CD4-positive, alpha-beta T cell treated with Interleukin-17A for 4 hours (primary cell): ENCODE measurements around the gene TESMIN.

ENCODE experiments used
- DNase-seq: peaks from one replicate; pipeline ENCODE4 v3.0.0-alpha.2; 2020; ENCODE audit warnings: mixed read lengths

TESMIN gene

GRCh38 chr11:68682531-68682961, 68.8 kb downstream of the TESMIN start:
- DNase-seq = no peak

- no peak for DNase-seq
Observed at GRCh38 chr11:68680541-68681231, 70.6 kb downstream of the TESMIN start.

GRCh38 chr11:68678031-68678441, 73.3 kb downstream of the TESMIN start:
- no peak for DNase-seq

- DNase-seq = no peak
Observed at GRCh38 chr11:68677432-68677831, 73.9 kb downstream of the TESMIN start.

GRCh38 chr11:68674461-68674860, 76.9 kb downstream of the TESMIN start:
- no peak for DNase-seq

GRCh38 chr11:68673991-68674390, 77.3 kb downstream of the TESMIN start:
- DNase-seq = no peak

- no peak for DNase-seq
Observed at GRCh38 chr11:68673306-68673945, 77.9 kb downstream of the TESMIN start.

GRCh38 chr11:68670208-68670992, 80.9 kb downstream of the TESMIN start:
- no peak for DNase-seq

GRCh38 chr11:68669301-68670090, 81.8 kb downstream of the TESMIN start:
- no peak for DNase-seq

GRCh38 chr11:68667511-68668500, 83.5 kb downstream of the TESMIN start:
- no peak for DNase-seq

- no peak for DNase-seq
Observed at GRCh38 chr11:68666849-68667248, 84.5 kb downstream of the TESMIN start.

- DNase-seq = no peak
Observed at GRCh38 chr11:68665436-68665835, 85.9 kb downstream of the TESMIN start.

- no peak for DNase-seq
Observed at GRCh38 chr11:68664906-68665305, 86.4 kb downstream of the TESMIN start.

GRCh38 chr11:68664141-68664540, 87.2 kb downstream of the TESMIN start:
- DNase-seq = no peak

GRCh38 chr11:68663482-68664010, 87.8 kb downstream of the TESMIN start:
- DNase-seq = no peak

- DNase-seq = no peak
Observed at GRCh38 chr11:68661697-68662603, 89.4 kb downstream of the TESMIN start.

GRCh38 chr11:68661014-68661413, 90.3 kb downstream of the TESMIN start:
- DNase-seq = no peak

GRCh38 chr11:68660066-68660810, 91.1 kb downstream of the TESMIN start:
- no peak for DNase-seq

GRCh38 chr11:68659158-68659921, 92.0 kb downstream of the TESMIN start:
- DNase-seq = no peak
